ELR (cell line): ENCODE measurements around the gene SLC16A11.
A peak's percentile ranks its signal among the peaks of the same experiment; 100 is the strongest.
"Not testable (repeated sequence)": the region's sequence is repeated elsewhere in the genome, so short reads cannot be mapped to it uniquely, and the experiment has no call there.

ENCODE experiments used
- DNase-seq: peaks from one replicate; pipeline ENCODE4 v3.0.0-alpha.2; 2015; ENCODE audit warnings: low read depth

SLC16A11 gene, protein sequence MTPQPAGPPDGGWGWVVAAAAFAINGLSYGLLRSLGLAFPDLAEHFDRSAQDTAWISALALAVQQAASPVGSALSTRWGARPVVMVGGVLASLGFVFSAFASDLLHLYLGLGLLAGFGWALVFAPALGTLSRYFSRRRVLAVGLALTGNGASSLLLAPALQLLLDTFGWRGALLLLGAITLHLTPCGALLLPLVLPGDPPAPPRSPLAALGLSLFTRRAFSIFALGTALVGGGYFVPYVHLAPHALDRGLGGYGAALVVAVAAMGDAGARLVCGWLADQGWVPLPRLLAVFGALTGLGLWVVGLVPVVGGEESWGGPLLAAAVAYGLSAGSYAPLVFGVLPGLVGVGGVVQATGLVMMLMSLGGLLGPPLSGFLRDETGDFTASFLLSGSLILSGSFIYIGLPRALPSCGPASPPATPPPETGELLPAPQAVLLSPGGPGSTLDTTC

DNA sequence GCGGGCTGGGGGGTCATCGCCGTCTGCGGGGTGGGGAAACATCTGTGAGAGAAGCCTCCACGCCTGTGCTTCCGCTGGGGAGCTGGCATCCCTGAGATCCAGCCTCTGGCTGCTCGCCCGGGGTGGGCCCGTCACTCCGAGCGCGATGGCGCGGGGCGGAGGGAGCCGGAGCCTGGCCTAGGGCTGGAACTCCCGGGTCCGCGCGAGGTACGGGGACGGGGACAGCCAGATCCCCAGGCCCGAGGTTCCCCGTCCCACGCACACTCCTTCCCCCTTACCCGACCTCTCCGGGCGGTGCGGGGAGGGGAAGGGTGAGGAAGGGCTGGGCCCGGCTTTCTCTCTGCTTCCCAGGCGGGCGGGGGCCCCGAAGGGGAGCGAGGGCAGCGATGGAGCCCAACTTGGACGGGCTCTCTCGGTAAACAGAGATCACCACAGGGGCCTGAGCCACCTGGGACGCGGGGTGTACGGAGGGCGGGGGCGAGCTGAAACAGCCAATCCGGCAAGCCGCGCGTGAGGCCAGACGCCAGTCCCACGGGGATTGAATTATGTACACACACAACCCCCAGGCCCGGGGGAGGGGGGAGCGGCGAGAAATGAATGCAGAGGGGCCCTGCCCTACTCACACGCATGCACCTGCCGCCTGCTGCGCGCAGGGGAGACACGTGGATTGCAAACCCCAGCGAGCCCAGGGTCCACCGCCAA is at the start of gene SLC16A11:
Gene SLC16A11 (minus strand): TSS at position 596 of the 702 bp plus-strand sequence. CDS start 579 bp downstream, at position 17.
- DNase-seq: no peak

DNA sequence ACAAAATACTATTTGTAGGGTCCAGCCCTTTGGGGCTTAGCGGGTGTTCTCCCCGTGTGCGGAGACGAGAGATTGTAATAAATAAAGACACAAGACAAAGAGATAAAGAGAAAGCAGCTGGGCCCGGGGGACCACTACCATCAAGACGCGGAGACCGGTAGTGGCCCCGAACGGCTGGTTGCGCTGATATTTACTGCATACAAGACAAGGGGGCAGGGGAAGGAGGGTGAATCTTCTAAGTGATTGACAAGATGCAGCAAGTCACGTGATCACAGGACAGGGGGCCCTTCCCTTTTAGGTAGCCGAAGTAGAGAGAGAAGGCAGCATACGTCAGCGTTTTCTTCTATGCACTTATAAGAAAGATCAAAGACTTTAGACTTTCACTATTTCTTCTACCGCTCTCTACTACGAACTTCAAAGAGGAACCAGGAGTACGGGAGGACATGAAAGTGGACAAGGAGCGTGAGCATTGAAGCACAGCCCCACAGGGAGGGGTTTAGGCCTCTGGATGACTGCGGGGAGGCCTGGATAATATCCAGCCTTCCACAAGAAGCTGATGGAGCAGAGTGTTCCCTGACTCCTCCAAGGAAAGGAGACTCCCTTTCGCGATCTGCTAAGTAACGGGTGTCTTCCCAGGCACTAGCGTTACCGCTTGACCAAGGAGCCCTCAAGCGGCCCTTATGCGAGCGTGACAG is 47.6 kb upstream of the SLC16A11 start:
- not testable (repeated sequence) for DNase-seq

DNA sequence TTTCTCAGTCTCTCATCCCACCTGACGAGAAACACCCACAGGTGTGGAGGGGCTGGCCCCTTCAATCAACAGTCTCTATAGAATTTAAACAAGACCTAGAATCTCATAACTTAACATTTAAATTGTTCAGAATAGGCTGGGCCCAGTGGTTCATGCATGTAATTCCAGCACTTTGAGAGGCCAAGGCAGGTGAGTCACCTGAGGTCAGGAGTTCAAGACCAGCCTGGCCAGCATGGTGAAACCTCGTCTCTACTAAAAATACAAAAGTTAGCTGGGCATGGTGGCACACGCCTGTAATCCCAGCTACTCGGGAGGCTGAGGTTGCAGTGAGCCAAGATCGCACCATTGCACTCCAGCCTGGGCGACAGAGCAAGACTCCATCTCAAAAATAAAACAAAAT is 45.7 kb upstream of the SLC16A11 start:
- not testable (repeated sequence) for DNase-seq

DNA sequence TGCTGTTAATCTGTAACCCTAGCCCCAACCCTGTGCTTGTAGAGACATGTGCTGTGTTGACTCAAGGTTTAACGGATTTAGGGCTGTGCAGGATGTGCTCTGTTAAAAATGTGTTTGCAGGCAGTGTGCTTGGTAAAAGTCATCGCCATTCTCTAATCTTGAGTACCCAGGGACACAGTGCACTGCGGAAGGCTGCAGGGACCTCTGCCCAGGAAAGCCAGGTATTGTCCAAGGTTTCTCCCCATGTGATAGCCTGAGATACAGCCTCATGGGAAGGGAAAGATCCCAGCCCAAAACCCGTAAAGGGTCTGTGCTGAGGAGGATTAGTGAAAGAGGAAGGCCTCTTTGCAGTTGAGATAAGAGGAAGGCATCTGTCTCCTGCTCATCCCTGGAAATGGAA is 44.5 kb upstream of the SLC16A11 start:
- not testable (repeated sequence) for DNase-seq

DNA sequence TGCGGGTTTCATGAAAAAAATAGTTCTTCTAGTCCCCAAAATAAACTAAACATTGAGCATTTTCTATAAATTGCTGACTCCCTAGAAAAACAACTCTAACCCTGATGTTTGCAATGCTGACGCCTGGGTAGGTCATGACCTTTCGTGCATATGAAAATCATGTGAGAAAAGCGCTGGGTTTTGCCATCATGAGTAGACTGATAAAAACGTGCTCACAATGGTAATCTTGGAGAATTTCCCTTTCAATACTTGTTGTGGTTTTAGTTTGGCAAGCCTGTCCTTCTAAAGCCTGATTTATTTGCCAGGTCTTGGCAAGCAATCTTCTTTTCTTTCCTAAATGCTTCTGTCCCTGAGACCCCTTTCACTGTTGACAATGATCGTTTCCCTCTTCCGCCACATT is 40.2 kb upstream of the SLC16A11 start:
- DNase-seq: no peak

DNA sequence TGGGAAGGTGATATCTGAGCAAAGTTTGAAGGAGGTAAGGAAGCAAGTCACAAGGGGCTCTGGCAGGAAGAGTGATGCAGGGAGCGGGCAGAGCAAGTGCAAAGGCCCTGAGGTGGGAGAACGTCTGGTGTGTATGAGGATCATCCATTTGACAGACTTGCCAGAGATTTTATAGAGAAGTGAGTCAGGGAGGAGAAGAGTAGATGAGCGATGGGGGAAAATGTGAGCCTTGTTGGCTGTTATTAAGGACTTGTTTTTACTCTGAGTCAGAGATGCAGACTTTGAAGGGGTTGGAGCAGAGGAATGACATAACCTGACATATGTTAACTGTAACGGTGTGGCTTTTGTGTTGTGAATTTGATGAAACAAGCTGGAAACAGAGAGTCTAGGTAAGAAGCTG is 39.7 kb upstream of the SLC16A11 start:
- DNase-seq: peak; percentile 21

DNA sequence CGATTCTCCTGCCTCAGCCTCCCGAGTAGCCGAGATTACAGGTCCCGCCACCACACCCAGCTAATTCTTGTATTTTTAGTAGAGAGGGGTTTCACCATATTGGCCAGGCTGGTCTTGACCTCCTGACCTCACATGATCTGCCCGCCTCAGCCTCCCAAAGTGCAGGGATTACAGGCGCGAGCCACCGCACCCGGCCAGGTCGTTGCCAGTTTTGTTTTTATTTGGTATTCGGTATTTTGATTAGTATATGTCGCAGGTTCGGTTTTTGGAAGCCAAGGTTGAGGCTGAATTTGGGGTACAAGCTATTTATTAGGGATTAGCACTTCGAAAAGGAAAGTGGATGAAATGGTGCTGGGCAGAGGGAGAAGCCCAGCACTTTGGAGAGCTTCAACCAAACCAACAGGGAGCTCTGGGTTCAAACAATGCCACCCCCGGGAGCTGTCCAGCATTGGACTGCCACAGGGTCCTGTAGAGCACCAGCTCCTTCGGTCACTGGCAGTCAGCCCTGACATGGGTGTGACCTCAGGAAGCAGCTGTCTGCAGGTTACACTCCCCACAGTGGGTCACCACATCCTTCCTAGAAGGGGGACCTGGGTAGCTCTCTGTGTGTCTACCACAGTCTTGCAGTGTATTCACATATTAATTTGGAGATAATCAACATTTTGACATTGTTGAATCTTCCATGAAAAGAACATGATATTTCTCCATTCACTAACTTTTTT is 37.6 kb upstream of the SLC16A11 start:
- no peak for DNase-seq

DNA sequence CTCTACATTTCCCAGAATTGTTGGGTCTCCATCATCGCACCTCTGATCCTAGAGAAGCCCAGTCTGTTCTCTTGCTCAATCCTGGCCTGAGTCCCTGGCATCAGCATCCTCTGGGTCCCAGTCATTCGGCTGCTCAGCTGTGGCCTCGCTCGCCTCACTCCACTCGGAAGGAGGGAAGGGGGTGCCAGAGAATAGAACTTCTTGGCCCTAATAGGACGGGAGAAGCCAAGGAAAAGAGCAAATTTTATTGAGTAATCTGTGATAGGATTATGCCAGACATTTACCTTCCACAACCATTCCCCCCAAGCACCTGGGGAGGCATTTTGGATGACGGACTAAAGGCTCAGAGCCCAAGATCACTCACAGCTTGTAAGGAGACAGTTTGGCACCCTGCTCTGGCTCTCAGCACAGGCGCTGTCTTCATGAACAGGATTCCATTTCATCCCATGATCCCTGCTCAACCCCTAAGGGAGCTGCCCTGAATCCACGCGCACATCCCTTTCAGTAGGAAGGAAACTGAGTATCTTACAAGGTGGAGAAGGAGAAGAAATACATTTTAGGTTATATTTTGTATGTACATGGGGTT is 36.7 kb upstream of the SLC16A11 start:
- DNase-seq: no peak

DNA sequence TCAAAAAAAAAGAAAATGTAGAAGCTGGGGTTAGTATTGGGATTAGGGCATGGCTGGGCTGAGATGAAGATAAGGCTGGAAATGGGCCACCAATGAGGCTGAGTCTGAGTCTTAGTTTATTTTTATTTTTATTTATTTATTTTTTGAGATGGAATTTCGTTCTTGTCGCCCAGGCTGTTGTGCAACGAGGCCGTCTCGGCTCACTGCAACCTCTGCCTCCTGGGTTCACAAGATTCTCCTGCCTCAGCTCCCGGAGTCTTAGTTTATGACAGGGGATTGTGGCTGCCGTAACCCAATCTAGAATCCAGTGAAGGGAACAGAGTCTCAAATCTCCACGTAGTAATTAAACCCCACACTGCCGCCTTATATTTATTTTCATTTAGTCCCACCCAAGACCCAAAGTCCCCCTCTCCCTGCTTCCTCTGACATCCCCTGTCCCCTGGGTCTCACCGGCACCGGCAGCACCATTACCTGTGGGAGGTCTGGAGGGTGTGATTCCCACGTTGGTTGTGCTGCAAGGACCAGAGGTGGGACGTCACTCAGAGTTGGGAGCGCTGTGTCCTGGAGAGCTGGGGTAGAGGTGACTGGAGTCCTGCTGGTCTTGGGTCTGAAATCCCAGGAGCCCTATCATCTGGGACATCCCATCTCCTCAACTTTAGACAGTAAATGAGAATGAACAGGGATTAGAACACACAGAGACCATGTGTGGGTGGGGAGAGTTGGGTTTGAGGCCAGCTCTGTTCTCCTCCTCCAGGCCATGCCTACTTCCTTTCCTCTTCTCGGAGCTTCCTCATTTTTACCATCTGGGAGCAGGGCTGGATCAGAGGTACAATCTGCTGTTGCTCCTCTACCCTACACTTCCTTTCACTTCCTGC is 35.9 kb upstream of the SLC16A11 start, which contains the start of gene CLEC10A:
Gene CLEC10A (minus strand): TSS at position 671 of the 875 bp plus-strand sequence. CDS start 1,439 bp downstream, outside the sequence.
- DNase-seq: no peak

DNA sequence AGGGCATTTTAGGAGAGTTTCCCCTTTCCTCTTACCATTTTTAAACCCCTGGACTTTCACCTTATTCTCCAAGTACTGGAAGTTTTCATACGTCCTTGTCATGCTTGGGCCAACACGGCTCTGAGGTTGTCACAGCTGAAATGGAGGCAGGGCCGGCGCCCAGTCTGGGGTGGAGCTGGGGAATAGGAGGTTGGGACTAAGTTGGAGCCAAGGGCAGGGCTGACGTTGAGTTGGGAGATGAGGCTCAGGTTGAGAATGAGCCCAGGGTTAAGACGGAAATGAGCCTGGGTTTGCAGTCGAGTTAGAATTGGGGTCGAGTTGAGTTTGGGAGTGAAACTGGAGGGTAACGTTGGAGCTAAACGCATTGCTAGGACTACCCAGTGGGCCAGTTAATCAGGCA is 34.8 kb upstream of the SLC16A11 start:
- no peak for DNase-seq

DNA sequence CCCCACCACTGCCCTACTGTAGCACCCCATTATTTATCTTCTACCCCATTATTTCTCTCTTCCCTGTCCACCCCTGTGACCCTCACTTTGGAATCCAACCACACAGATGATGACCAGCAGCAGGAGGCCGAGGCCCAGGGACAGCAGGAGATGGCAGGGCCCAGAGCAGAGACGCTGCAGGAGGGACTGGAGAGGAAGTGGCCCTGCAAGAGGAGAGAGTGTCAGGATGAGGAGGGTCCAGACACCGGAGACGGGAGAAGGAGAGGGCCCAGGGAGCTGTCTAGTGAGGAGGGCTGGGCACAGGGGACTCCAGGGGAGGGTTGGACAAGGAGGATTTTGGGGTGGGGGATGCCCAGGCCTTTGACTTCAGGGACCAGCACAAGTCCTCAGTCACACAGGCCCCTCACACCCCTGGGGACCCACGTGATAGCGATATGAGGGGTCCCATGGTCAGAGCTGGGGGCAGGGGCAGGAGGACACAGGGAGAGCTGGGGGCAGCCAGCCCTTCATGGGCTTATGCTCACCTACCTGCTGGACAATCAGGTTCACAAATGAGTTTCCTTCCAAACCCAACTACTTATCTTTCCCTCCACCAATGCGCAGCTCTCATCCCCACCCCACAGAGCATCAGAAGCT is 34.1 kb upstream of the SLC16A11 start:
- no peak for DNase-seq

DNA sequence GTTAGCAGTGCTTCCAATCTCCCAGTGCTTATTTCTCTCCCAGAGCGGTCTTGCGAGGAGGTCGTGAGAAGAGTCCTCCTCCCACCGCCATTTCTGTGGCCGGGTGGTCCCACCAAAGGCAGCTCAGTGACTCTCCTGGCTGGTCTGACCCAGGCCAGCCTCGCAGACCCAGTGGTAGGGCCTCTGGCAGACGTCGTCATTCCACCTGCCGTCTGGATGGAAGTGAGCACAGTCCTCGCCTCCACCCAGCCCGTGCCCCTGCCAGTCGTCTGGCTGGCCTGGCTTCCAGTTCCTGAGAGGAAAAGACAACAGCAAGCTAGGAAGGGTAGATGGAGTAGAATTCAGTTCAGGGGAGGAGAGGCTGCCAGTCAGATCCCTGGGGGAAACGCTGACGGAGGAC is 31.0 kb upstream of the SLC16A11 start:
- no peak for DNase-seq

DNA sequence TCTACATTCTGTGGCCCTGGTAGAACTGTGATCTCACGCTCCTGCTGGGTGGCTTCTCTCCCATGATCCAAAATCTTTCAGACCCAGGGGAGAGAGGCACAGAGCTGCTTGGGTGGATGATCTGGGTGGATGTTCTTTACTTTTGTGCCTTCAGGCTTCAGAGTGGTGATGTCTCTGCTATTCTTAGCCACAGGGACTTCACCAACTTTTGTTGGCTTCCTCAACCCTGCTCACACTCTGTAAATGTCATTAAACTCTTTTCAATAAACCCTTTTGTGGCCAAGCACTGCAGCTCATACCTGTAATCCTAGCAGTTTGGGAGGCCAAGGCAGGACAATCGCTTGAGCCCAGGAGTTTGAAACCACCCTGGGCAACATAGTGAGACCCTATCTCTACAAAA is 28.5 kb upstream of the SLC16A11 start:
- DNase-seq: no peak

DNA sequence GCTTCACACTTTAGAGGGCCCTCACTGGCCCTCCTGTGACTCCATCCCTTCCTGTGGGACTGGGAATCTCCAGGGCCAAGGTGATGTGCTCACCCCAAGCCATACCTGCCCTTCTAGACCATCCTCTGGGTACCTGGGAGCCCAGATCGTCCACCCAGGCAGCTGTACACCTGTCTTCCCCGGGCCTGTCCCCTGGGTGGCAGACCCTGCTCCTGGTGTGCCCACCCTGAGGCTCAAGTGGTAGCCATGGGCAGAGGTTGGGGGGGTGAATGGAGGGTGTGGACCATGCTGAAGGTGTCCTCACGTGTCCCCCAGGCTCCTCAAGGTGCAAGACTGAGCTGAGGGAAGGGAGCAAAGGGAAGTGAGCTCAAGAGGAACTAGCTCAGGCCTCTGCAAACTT is 26.8 kb upstream of the SLC16A11 start:
- DNase-seq: no peak

DNA sequence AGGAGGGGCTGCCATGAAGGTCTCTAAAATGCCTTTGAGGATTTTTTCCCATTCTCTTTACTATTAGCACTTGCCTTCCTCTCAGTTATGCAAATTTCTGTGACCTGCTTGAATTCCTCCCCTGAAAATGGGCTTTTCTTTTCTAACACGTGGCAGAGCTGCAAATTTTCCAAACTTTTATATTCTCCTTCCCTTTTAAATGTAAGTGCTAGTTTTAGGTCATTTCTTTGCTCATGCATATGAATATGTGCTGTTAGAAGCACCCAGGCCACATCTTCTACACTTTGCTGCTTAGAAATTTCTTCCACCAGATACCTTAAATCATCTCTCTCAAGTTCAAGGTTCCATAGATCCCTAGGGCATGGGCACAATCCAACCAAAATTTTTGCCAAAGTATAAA is 24.4 kb upstream of the SLC16A11 start:
- DNase-seq: no peak

DNA sequence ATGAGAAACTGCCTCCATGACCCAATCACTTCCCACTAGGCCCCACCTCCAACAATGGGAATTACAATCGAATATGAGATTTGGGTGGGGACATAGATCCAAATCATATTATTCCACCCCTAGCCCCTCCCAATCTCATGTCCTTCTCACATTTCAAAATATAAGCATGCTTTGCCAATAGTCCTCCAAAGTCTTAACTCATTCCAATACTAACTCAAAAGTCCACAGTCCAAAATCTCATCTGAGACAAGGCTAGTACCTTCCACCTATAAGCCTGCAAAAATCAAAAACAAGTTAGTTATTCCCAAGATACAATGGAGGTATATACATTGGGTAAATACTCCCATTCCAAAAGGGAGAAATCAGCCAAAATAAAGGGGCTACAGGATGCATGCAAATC is 23.3 kb upstream of the SLC16A11 start:
- DNase-seq: no peak

DNA sequence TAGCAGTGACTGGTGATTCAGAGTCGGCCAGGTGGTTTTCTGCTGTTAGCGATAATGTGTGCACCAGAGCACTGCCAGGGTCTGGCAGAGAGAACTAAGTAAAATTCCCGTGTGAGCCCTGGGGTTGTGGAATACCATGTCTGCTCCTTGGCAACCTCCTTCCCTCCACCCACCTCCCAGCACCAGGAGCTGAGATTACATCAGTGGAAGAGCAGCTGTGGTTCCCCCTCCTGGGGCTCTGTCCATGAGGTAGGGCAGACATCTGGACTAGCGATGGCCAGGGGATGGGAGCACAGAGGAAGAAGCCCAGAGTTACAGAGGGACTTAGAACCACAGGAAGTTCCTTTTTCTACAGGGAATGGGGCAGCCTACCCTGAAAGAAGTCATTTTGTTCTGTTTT is 20.4 kb upstream of the SLC16A11 start:
- no peak for DNase-seq

DNA sequence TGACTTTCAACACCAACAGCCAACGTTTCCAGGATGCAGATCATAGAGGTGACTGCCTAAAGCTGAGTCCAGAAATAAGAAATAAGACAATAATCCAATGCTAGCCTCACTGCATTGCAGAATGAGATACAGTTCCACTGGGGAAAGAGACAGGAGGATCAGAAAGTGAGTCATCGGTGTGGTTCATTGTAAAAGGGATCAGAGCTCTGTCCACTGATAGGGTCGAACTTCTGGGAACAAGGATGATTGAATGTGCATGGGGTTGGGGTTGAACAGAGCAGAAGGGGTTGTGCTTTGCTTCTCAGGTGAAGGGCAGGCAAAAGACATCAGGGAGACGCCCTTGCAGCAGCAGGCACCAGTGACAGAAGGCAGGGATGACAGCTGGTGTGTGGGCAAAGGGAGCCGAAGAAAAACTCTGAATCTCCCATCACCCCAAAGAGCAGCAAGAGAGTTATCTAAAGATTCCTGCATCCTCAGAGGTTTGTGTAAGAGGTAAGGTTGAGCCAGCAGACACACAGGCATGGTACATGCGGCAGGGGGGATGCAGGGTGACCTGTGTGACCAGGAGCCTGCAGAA is 19.7 kb upstream of the SLC16A11 start:
- DNase-seq: peak; percentile 42

DNA sequence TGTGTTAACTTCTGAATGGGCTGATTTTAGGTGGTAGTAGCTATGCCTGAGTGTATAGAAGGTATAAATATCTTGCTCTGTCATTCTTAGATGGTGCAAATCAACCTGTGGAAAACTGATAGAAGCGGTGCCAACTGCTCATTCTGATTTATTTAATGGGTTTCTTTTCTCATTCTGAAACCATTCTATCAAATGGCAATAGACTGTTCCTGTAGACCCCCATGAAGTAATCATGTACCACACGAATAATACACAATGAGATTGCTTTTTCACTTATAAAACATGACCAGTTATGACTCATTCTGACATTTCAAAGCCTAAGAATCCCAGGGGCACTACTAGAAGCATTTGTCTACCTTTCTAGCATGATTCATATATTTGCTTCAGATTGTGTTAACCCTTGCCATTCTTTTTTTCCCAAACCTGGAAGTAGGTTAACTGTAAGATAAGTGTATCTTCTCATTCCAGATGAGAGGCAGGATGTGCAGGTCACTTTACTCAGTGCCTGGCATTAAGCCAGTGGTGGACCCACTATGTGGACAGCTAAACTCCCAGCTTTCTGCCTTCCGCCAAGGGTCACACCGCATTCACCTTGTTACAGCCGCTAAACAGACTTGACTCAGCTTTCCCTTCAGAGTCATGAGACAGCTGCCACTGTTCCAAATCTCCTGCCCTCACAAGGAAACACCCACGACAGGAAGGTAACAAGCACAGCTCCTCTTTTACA is 16.4 kb upstream of the SLC16A11 start:
- peak; percentile 97 for DNase-seq
